Neural cell (in vitro differentiated cells): ENCODE data around the gene TNIP1. TPM values are rescaled to one million over a fixed set of nuclear protein-coding genes. Genes with fewer than 3 reads are reported as not detected.

Experiments
- H2AFZ ChIP-seq: fragments of 200-600, 300-800 bp; sonication (generic), shearing (Covaris generic); 2 replicates; pipeline ENCODE4 v1.6.0; 2014; ENCODE audit warnings: low read depth, mild to moderate bottlenecking, antibody characterized with exemption, low read length, moderate library complexity
- H3F3A ChIP-seq: fragments of 200-600 bp; shearing (Covaris generic); 2 replicates; pipeline ENCODE4 v1.6.1; 2016; ENCODE audit warnings: mild to moderate bottlenecking, moderate library complexity, mixed read lengths, antibody characterized with exemption, low read length; ENCODE audit not compliant: insufficient read depth, poor library complexity, severe bottlenecking
- H3K27ac ChIP-seq: fragments of 200-600, 300-800 bp; sonication (generic), shearing (Covaris generic); 2 replicates; pipeline ENCODE4 v1.5.1; 2014; ENCODE audit warnings: mild to moderate bottlenecking, low read length, moderate library complexity
- H3K27me3 ChIP-seq: fragments of 300-800, 200-600 bp; sonication (generic), shearing (Covaris generic); 2 replicates; pipeline ENCODE4 v1.6.0; 2014; ENCODE audit warnings: mild to moderate bottlenecking, low read depth, low read length, moderate library complexity; ENCODE audit not compliant: insufficient read depth
- H3K36me3 ChIP-seq: fragments of 300-800, 200-600 bp; sonication (generic), shearing (Covaris generic); 2 replicates; pipeline ENCODE4 v1.5.1; 2014; ENCODE audit warnings: mild to moderate bottlenecking, antibody characterized with exemption, low read length, moderate library complexity; ENCODE audit not compliant: insufficient read depth
- H3K4me2 ChIP-seq: fragments of 300-800, 200-600 bp; sonication (generic), shearing (Covaris generic); 2 replicates; pipeline ENCODE4 v1.6.0; 2014; ENCODE audit warnings: mild to moderate bottlenecking, low read length
- H3K4me3 ChIP-seq: fragments of 300-800, 200-600 bp; sonication (generic), shearing (Covaris generic); 2 replicates; pipeline ENCODE4 v1.5.1; 2014; ENCODE audit warnings: mild to moderate bottlenecking, low read length, moderate library complexity
- H3K79me2 ChIP-seq: fragments of 200-600 bp; shearing (Covaris generic); replicated peaks from 2 replicates; pipeline ENCODE4 v1.6.0; 2014; ENCODE audit warnings: mild to moderate bottlenecking, low read length, moderate library complexity; ENCODE audit not compliant: insufficient read depth
- H3K9ac ChIP-seq: fragments of 300-800, 200-600 bp; sonication (generic), shearing (Covaris generic); 2 replicates; pipeline ENCODE4 v1.6.1; 2016; ENCODE audit warnings: mild to moderate bottlenecking, low read length, mixed read lengths
- H3K9me2 ChIP-seq: fragments of 200-600 bp; shearing (Covaris generic); 2 replicates; pipeline ENCODE4 v1.6.1; 2016; ENCODE audit warnings: mild to moderate bottlenecking, low read length, mixed read lengths; ENCODE audit not compliant: insufficient read depth
- H3K9me3 ChIP-seq: fragments of 200-600, 300-800 bp; sonication (generic), shearing (Covaris generic); 2 replicates; pipeline ENCODE4 v1.6.1; 2016; ENCODE audit warnings: mild to moderate bottlenecking, mixed run types, low read length, moderate library complexity, mixed read lengths
- H4K20me1 ChIP-seq: fragments of 200-600 bp; shearing (Covaris generic); 2 replicates; pipeline ENCODE4 v1.6.1; 2016; ENCODE audit warnings: mild to moderate bottlenecking, mixed run types; ENCODE audit not compliant: insufficient read depth
- CTCF ChIP-seq: fragments of 450-650 bp; IDR thresholded peaks from 2 replicates; pipeline ENCODE4 v1.5.1; 2014; ENCODE audit warnings: antibody characterized with exemption, mild to moderate bottlenecking, moderate library complexity; ENCODE audit not compliant: poor library complexity, severe bottlenecking
- EP300 ChIP-seq: fragments of 450-650 bp; conservative IDR thresholded peaks from 2 replicates; pipeline ENCODE4 v1.6.1; 2014; ENCODE audit warnings: antibody characterized with exemption, mild to moderate bottlenecking, moderate library complexity; ENCODE audit not compliant: poor library complexity, severe bottlenecking
- EZH2 ChIP-seq: fragments of 200-600, 300-800 bp; shearing (Covaris generic), sonication (generic); IDR thresholded peaks from 2 replicates; pipeline ENCODE4 v1.6.1; 2014; ENCODE audit warnings: antibody characterized with exemption, low read length, borderline replicate concordance, mild to moderate bottlenecking; ENCODE audit not compliant: insufficient read depth, poor library complexity, severe bottlenecking
- MXI1 ChIP-seq: fragments of 450-650 bp; conservative IDR thresholded peaks from 2 replicates; pipeline ENCODE4 v1.6.1; 2014; ENCODE audit warnings: antibody characterized with exemption, mild to moderate bottlenecking; ENCODE audit not compliant: poor library complexity, severe bottlenecking
- POLR2AphosphoS5 ChIP-seq: IDR thresholded peaks from 2 replicates; pipeline ENCODE4 v1.6.1; 2012
- RAD21 ChIP-seq: fragments of 450-650 bp; conservative IDR thresholded peaks from 2 replicates; pipeline ENCODE4 v1.6.1; 2014; ENCODE audit warnings: antibody characterized with exemption, mild to moderate bottlenecking, moderate library complexity
- REST ChIP-seq: IDR thresholded peaks from 2 replicates; pipeline ENCODE4 v1.6.1; 2012; ENCODE audit warnings: borderline replicate concordance
- SMC3 ChIP-seq: fragments of 450-650 bp; conservative IDR thresholded peaks from 2 replicates; pipeline ENCODE4 v1.6.1; 2014; ENCODE audit warnings: antibody characterized with exemption, mild to moderate bottlenecking, moderate library complexity; ENCODE audit not compliant: poor library complexity
- TAF1 ChIP-seq: IDR thresholded peaks from 2 replicates; pipeline ENCODE4 v1.6.1; 2012; ENCODE audit warnings: low read depth
- polyA plus RNA-seq: library from polyadenylated mRNA; depleted of rRNA; stranded (reverse); fragments of >200 nt; gene quantifications from 2 replicates; pipeline ENCODE4 v1.2.3, GENCODE V29; 2014

Gene TNIP1
- polyA plus RNA-seq, 1 donor from 2014 or later: 3.3 TPM

GRCh38 chr5:151047814-151048425 lies 32.9 kb downstream of the TNIP1 start:
- H3K36me3 ChIP-seq: no peaks in the 10 kb centered on the region

GRCh38 chr5:151042453-151043093 lies 38.3 kb downstream of the TNIP1 start:
- H3F3A ChIP-seq: no peaks in the 10 kb centered on the region
- no peaks in the 10 kb centered on the region for H3K27me3 ChIP-seq
- H2AFZ ChIP-seq: no peak overlapping the region
- no peak overlapping the region for H3K27ac ChIP-seq
- no peaks in the 10 kb centered on the region for H3K9me3 ChIP-seq
- TF ChIP-seq SMC3: no peak
- TF ChIP-seq TAF1: no peak
- TF ChIP-seq EP300: no peak
- no peak for TF ChIP-seq RAD21
- TF ChIP-seq REST: no peak
- TF ChIP-seq EZH2: no peak
- TF ChIP-seq CTCF: no peak
- no peak for TF ChIP-seq POLR2AphosphoS5
- TF ChIP-seq MXI1: no peak
- H3K79me2 ChIP-seq: no peaks in the 10 kb centered on the region
- H3K9ac ChIP-seq: no peak overlapping the region
- H3K4me3 ChIP-seq: no peak overlapping the region
- H4K20me1 ChIP-seq: no peaks in the 10 kb centered on the region
- no peaks in the 10 kb centered on the region for H3K36me3 ChIP-seq
- no peak overlapping the region for H3K4me2 ChIP-seq
- no peaks in the 10 kb centered on the region for H3K9me2 ChIP-seq

More at GRCh38 chr5:151047814-151048425, 32.9 kb downstream of the TNIP1 start:
- no peak overlapping the region for H3K9ac ChIP-seq
- H3K27me3 ChIP-seq: no peaks in the 10 kb centered on the region
- TF ChIP-seq EZH2: no peak
- peak; percentile 40 for TF ChIP-seq CTCF
- H3K79me2 ChIP-seq: no peaks in the 10 kb centered on the region
- H3K9me2 ChIP-seq: no peaks in the 10 kb centered on the region
- H3K9me3 ChIP-seq: no peaks in the 10 kb centered on the region
- no peaks in the 10 kb centered on the region for H4K20me1 ChIP-seq
- H2AFZ ChIP-seq: no peak overlapping the region
- no peaks in the 10 kb centered on the region for H3F3A ChIP-seq
- no peak overlapping the region for H3K4me2 ChIP-seq
- no peak overlapping the region for H3K27ac ChIP-seq
- H3K4me3 ChIP-seq: no peak overlapping the region
